HG02610 (cell line): ENCODE measurements around the gene DNPEP.

Experiments
- ATAC-seq: cut with Tn5 transposase; IDR thresholded peaks from one replicate; pipeline ENCODE4 v1.9.1; 2021; ENCODE audit warnings: mild to moderate bottlenecking, moderate library complexity; ENCODE audit not compliant: unreplicated experiment

The DNPEP gene

DNA sequence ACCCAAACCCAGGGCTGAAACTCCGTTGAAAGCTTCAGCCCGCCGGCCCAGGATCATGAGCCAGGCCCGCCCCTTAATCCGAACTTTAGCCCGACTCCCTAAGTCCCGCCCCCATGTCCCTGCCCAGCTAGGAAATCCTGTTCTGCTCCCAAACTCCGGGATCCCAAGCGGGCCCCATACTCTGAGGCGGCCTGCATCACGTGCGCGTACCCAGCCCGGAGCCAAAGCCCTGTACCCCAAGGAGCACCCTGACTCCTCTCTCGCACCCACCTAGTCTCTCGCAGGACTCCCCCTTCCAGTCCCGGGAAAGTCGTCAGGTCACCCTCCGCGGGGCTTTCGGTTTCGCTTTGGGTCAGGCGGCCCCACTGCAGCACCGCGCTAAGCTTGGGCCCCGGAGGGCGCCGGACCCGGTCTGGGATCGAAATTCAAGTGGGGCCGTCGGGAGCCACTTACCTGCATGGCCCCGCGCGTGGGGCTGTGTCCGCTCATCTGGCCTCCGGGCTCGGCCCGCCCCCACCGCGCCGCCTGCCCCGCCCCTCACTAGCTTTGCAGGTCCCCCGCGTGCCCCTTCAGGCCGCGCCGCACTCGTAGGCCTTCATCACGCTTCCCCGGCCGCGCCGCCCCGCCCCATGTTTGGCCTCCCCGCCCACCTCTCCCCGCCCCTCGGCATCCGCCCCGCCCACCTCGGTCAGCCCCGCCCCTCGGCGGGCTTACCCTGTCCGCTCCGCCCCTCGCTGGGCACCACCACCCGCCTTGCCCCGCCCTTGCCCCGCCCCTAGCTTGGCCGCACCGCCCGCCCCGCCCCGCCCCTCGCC lies at the start of gene DNPEP:
TSS of gene DNPEP (minus strand) at position 607 of the 815 bp plus-strand sequence. CDS start at position 489, 118 bp downstream.
- peak; percentile 57 for ATAC-seq

DNA sequence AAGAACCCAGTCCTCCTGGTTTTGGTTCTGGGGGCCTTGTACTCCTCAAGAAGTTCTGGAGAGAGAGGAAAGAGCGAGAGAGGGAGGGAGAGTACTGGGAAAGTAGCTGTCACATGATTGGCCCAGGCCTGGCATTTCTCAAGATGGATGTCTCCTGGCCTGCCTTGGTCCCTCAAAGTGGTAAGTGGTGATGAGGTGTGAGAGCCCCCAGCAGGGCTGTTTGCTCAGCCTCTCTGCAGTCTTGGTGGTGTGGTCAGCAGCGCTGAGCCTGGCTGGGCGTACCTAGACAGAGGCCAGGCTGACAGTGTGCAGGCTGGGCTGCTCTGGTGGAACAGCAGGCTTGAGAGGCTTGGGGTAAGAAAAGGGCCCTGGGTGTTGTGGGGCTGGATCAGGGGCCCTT lies 49.4 kb upstream of the DNPEP start:
- no peak for ATAC-seq

DNA sequence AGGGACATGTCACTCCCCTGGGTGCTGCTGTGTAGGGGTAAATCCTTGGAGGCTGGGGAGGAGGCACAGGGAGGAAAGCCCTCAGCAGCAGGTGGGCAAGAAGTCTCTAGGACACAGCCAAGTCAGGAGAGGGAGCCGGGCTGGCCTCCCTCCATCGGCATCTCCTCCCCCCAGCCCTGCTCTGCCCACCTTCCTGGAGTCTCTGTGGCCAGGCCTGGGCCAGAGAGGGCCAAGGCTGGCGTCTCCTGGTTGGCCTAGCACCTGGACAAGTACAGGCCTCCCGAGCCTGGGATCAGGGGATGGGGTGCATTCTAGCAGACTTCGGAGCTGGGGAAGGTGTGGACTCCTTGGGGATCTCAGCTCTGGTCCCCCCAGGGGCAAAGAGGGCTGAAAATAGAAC lies 48.8 kb upstream of the DNPEP start:
- ATAC-seq: no peak

DNA sequence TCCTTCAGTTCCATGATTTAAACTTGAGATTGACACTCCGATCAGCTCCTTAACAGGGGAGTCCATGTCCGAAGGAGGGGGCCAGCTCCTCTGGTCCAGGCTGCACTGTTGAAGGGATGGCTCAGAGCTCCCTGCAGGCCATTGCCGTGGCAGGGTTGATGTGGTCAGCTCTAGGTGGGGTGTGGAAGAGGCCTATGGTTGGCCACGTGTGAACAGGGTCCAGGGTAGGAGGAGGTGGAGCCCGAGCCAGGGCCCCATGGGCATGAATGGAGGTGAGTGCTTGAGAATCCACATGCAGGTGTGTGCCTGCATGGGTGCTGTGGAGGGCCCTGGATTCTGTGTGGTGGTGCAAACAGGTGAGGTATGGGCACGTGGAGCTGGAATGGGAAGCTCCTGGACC lies 48.0 kb upstream of the DNPEP start:
- no peak for ATAC-seq

DNA sequence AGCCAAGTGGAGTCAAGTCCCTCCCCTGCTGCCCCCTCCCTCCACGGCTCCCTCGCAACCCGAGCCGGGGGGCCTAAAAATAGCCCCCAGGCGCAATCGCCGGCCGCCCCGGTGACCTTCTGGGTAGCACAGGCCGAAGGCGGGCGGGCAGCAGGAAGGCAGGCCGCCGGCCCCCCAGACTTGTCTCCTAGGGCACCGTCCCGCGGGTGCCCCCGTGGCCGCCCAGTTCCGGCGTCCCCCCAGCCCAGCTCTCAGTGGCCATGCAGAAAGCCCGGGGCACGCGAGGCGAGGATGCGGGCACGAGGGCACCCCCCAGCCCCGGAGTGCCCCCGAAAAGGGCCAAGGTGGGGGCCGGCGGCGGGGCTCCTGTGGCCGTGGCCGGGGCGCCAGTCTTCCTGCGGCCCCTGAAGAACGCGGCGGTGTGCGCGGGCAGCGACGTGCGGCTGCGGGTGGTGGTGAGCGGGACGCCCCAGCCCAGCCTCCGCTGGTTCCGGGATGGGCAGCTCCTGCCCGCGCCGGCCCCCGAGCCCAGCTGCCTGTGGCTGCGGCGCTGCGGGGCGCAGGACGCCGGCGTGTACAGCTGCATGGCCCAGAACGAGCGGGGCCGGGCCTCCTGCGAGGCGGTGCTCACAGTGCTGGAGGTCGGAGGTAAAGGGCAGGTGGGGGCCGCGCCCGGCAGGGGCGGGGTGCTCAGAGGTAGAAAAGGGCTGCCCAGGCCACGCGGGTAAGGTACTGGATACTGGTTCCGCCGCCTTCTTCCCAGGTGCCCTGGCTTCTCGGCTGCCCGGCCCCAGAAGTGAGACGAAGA lies 47.2 kb upstream of the DNPEP start, which contains the start of gene SPEG:
TSS of gene SPEG (plus strand) at position 126 of the 808 bp plus-strand sequence. CDS start at position 261, 135 bp downstream.
- no peak for ATAC-seq

DNA sequence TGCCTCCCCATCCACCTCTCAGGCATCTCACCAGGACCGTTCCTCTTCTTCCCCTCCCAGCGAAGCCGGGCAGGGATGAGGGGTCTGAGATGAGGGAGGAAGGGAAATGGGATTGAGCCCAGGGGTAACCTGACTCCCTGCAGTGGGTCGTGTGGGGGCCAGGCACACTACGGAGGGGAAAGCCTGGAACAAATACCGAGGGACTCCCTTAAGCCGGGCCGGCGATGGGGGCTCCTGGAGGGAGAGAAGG lies 46.7 kb upstream of the DNPEP start:
- no peak for ATAC-seq

DNA sequence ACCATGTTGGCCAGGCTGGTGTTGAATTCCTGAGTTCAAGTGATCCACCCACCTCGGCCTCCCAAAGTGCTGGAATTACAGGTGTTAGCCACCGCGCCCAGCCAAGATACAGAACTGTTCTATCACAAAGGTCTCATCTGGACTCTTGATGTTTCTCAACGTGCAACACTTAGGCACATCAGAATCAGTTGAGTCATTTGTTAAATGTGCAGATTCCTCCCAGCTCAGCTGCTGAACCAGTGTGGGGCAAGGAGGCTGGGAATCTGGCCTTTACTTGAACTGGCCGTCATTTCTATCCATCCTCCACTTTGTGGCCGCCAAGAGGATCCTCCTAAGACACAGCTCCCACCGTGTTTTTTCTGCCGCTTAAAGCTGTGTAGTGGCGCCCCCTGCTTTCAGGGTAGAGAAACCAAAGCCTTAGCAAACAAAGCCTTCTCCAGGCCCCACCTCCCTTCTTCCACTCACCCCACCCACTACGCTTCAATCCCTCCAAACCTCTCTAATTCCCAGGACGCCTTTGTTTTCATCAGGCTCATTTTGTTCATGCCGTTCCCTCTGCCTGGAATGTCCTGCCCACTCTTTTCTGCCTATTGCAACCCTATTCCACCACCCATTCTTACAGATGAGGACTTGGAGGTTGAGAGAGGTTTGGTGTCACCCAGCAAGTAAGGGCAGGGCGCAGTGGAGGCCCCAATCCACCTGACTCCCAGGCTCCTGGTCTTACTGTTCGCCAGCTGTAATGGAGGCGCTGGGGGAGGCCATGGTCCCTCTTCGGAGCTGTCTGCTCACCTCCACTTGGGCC lies 46.2 kb upstream of the DNPEP start:
- no peak for ATAC-seq

DNA sequence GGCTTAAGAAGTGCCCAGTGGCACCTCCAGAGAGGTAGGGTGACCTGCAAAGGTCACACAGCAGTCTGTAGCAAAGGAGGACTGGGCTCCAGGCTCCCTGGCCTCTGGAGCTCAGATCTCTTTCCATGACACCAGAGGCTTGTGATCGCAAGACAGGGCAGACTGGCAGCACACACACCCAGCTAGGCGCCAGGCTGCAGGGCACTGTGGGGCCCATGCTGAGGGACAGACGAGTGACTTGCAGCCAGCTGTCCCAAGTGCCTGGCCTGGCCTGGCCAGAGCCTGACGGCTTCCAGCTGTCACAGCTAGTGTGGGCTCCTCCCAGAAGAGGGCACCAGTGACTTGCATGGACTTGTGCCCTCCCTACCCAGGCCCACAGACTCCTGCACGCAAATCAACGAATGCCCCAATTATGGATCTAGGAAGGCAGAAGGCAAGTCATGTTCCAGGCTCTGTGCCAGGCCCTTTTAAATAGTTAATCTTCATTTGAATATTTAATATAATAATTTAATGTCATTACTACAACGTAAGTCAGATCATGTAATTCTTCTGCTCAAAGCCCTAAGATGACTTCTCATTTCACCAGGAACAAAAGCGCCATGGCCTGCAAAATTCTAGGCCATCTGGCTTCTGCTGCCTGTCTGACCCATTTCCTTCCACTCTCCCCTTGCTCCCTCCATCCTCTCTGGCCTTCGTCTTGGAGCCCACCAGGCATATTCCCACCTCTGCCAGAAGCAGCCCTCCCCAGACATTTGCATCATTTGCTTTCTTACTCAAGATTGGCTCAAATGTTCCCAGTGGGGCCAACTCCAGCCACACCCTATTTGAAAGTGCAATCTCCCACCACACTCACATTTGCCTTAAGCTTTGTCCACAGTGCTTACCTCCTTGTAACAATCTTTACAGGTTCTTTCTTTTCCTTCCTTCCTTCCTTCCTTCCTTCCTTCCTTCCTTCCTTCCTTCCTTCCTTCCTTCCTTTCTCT lies 43.2 kb upstream of the DNPEP start:
- no peak for ATAC-seq

DNA sequence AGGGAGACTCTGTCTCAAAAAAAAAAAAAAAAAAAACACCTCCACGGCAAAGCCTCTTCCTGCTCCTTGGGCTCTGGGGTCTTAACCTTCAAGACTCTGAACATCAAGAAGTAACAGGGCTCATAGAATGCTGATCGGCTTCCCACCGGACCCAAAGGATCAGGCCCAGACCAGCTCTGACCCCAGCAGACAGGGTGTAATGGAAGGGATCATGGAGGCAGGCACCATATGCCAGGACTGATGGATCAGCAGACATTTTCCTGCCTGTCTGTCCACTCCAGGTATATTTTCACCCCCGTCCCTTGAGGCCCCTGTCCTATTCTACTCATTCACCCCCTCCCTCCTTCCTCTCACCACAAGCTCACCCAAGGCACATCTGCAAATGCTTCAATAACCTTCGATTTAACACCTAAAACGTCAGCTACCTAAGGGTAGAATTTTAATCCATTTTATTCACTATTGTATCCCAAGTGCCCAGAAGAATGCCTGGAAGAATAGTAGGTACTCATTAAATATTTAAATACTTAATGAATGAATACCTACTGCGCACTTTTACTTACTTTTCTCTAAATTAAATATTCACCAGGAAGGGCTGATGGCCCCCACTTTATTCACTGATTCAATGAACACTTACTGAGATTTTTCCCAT lies 42.4 kb upstream of the DNPEP start:
- ATAC-seq: no peak

DNA sequence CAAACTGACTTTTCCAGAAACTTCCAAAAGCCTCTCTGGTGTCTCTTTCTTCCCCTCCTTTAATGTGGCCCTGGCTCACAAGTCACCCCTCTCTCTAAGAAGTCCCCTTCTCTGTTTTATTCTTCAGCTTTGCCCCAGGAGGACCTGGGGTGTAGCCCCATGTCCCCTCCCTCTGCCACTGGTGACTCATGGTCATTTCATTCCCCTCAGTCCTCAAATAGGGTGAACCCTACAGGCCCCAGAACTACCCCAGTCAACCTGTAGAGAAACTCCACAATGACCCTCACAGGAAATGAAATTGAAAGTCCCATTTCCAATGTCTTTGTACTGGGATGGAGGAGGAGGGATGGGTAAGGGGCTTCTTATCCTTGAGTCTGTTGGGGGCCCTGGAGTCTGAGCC lies 40.8 kb upstream of the DNPEP start:
- no peak for ATAC-seq

DNA sequence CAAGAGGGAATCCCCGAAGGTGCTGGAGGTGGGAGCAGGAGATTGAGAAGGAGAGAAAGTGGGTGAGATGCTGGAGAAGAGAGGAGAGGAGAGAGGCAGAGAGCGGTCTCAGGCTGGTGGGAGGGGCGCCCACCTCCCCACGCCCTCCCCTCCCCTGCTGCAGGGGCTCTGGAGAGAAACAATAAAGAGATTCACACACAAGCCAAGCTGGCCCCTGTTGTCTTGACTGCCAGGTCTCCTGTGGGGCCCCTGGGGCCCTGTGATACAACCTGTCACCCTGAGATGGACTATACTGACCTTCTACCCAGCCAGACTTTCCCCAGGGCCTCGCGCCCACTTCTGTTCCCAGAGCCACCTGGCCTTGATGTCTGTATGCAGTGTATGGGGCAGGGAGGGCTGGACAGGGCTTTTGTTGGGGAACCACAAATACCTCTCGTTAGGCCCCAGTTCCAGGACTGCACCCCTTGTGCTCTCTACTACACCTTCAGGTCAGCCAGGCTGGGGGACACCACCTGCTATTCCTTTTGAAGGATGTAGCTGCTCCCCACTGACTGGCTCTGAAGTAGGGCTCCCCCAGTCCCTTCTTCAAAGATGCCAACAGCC lies 38.9 kb upstream of the DNPEP start:
- no peak for ATAC-seq

DNA sequence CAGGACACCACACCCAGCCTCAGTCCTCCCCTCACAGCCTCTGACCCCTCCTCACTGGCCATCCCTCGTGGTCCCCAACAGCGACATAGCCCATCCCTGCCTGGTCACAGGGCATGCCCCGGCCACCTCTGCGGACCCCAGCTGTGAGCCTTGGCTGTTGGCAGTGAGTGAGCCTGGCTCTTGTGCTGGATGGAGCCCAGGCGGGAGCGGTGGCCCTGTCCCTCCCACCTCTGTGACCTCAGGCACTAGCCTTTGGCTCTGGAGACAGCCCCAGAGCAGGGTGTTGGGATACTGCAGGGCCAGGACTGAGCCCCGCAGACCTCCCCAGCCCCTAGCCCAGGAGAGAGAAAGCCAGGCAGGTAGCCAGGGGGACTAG lies 38.3 kb upstream of the DNPEP start:
- no peak for ATAC-seq

DNA sequence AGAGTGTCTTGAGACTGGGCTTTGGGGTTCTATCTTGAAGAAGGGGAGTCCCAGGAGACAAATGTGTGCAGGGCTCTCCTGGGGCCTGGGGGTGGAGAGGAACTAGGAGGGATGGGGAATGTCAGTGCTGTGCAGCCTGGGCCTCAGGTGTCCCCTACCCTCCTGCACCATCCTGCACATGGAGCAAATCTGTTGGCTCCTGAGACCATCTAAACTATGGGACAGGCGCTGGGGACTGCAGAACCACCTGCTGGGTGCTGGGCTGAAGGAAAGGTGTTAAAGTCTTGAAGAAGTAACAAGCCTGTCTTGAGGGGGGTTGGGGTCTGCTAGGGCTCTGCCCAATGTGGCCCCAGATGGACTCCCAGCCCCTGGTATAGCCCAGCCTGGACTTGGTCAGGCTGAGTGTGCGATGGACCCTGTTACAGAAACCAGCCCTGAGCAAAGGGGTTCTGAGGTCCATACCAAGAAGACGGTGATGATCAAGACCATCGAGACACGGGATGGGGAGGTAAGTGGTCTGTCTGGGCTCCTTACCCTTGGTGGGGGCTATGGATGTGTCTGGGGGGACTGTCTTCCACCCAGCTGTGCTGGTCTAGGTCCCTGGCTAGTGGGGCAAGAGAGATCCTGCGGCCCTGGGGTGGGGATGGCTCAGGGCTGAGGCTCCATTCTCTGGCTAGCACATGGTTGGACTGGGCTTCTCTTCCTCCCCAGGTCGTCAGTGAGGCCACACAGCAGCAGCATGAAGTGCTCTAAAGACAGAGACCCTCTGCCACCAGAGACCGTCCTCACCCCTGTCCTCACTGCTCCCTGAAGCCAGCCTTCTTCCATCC lies 37.7 kb upstream of the DNPEP start:
- no peak for ATAC-seq

DNA sequence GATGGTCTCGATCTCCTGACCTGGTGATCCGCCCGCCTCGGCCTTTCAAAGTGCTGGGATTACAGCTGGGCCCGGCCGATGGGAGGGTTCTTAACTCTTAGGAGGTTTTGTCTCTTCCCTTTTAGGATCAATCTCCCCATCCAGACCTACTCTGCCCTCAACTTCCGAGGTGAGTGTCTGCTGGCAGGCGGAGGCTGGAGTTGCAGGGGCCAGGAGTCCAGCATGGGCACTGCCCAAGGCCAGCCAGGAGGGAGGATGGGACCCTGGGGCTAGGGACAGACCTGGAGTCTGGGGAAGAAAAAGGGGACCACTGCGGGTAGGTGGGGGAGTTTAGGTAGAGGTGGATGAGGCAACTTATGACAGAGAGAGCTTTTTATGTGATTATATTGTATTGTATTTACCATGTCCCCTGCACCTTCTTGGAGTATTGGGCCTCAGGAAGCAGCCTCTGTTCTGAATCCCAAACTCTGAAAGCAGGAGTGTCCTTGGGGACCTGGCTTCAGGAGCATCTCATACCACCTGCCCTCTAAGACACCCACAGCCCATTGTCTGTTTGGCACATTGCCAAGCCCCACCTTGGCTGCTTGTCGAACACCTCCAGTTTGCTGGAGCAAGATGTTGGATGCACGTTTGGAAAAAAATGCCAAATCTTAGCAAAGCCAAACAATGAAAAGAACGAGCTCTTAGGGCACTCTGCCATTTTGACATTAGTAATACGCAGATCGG lies 36.1 kb upstream of the DNPEP start:
- no peak for ATAC-seq

DNA sequence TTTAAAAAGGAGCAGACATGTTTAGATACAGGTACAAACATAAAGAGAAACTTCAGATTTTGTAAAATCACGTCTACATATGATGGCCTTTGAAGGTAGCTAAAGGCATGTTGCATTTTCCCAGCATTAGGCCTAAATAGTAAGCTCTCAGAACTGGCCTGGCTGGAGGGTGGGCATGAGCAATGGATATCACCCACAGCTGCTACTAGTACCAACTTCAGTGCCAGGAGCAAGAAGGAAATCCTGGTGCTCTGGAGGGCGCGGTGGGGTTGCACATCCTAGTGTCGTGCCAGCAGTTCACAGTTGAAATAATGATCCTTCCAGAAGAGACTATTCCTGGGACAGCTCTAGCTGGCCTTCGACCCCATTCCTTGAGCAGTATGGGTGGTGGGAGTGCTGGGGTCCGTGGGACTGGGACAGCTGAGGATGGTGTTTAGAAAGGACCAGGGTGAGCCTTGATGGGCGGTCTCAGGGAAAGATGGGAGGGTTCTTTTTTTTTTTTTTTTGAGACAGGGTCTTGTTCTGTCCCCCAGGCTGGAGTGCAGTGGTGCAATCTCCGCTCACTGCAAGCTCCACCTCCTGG lies 35.3 kb upstream of the DNPEP start:
- no peak for ATAC-seq

DNA sequence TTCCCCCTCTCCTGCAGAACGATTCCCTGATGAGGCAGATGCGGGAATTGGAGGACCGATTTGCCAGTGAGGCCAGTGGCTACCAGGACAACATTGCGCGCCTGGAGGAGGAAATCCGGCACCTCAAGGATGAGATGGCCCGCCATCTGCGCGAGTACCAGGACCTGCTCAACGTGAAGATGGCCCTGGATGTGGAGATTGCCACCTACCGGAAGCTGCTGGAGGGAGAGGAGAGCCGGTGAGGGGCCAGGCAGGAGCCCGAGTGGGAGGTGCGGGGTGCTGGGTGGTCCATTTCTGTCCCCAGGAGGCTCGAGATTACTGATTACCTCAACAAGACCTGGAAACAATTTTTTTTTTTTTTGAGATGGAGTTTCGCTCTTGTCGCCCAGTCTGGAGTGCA lies 33.6 kb upstream of the DNPEP start:
- no peak for ATAC-seq

DNA sequence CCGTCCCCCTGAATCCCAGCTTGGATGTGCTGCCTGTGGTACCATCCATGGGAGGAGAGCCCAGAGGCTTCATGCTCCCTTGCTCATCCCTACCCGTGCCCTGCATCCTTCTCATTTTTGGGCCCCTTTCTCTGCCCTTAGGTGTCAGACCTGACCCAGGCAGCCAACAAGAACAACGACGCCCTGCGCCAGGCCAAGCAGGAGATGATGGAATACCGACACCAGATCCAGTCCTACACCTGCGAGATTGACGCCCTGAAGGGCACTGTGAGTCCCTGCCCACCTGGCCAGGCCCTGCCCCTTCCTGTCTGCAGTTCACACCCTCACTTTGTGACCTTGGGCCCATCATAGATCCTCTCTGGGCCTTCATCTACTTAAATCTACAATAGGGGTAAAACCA lies 33.0 kb upstream of the DNPEP start:
- no peak for ATAC-seq
